ENCODE measurements around the gene CYP46A1.
"Not testable (repeated sequence)": the region's sequence is repeated elsewhere in the genome, so short reads cannot be mapped to it uniquely, and the experiment has no call there.

Gene CYP46A1

GRCh38 chr14:99658218-99658845, 25.8 kb upstream of the CYP46A1 start:
- DNase-seq = no peak

- no peak for DNase-seq
These were observed 24.8 kb upstream of the CYP46A1 start for GRCh38 chr14:99659333-99659741.

DNA sequence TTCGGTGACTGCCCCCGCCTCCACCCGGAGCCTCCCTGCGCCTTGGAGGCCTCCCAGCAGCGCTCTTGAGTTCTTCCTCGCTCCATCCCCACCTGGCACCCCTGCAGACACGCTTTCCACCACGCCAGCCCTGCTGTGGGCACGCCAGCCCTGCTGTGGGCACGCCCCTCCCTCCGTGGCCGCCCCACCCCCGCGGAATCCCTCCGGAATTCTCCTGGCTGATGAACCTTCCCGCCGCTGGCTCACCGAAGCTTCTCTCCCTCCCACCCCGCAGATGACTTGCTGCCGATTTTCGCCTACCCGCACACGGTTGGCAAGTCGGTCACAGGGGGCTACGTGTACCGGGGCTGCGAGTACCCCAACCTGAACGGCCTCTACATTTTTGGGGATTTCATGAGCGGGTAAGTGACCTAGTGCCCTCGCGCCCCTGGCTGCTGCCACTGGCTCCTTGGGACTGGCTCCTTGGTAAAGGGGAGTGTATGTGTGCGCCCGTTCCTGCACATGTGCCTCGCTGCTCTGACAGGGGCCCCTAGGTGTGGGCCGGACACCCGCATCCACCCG, 24.0 kb upstream of the CYP46A1 start:
- DNase-seq = no peak

- no peak for DNase-seq
These were observed 23.3 kb upstream of the CYP46A1 start for GRCh38 chr14:99660794-99661193.

- DNase-seq = not testable (repeated sequence)
These were observed 22.9 kb upstream of the CYP46A1 start for GRCh38 chr14:99661206-99661605.

- DNase-seq = no peak
These were observed 21.3 kb upstream of the CYP46A1 start for GRCh38 chr14:99662846-99663245.

DNA sequence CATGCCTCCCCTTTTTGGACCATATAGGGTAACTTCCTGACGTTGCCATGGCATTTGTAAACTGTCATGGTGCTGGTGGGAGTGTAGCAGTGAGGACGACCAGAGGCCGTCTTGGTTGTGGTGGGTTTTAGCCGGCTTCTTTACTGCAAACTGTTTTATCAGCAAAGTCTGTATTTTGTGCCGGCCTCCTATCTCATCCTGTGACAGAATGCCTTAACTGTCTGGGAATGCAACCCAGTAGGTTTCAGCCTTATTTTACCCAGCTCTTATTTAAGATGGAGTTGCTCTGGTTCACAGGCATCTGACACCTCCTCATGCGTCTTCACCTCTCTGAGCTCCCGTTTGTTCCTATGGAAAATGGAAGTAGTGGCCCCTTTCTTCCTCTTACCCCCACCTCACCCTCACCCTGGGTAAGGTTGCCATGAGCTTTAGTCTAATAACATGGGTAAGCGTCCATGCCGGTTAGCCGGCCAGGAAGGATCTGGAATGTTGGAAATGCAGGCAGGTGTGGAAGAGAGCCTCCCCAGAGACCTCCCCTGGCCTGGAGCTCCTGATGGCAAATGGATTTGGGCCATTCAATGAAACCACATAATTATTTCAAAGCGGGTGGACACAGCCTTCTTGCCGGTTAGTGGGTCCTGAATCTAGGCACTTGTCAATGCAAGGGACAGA, 20.6 kb upstream of the CYP46A1 start:
- DNase-seq = no peak

- DNase-seq = no peak
These were observed 19.8 kb upstream of the CYP46A1 start for GRCh38 chr14:99664058-99664936.

- no peak for DNase-seq
These were observed 19.2 kb upstream of the CYP46A1 start for GRCh38 chr14:99664937-99665273.

DNA sequence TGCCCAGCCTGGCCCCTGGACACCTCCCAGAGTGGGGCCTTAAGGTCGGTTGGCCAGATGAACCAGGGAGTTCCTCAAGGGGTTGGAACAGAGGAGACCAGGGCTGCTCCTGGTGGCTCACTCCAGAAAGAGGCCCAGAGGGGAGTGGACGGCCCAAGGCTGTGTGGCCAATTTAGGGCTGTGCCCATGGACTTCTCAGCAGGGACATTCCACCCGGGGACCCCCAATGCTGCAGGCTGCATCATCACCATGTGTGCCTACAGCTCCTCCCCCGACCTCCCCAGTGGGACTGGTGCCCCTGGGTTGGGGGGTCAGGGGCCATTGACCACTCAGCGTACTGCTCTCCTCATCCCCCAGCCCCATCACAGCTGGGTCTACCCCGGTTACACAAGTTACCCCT, 17.6 kb upstream of the CYP46A1 start:
- DNase-seq = no peak

GRCh38 chr14:99667045-99667444, 17.1 kb upstream of the CYP46A1 start:
- DNase-seq = no peak

- no peak for DNase-seq
These were observed 16.3 kb upstream of the CYP46A1 start for GRCh38 chr14:99667821-99668220.

- DNase-seq = no peak
These were observed 15.5 kb upstream of the CYP46A1 start for GRCh38 chr14:99668307-99669295.

DNA sequence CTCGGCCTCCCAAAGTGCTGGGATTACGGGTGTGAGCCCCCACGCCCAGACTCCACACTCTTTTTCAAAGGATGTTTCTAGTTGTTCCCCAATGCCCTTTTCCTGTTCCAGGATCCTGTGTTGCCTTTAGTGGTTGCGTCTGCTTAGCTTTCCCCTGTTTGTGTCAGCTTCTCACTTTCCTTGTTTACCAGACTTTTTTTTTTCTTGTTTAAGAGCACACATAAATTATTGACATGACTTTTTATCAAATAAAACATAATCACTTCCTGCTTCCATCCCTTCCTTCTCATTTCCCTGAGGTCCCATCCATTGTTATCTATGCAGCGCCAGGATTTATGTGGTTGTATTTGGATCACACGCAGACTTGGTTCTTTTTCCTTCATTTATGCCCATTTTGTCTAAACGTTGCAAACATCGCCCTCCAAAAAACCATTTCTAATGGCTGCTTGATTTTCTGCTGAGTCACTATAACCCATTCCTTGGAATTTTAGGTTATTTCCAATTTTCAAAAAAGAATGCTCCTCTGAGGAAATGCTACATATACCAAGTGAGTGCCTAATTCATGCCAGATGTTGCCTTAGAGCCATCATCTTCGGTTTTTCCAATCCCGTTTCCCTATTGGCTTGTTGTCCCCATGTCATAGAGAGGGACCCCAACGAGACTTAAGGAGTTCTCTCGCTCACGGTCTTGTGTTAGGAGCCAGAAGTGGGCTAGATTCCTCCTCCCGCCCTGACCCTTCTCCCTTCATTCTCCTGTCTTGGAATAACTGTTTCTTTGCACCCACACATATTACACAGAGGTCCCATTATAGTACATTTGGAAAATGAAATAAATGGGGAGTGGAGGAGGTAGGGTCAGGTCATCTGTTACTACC, 13.5 kb upstream of the CYP46A1 start:
- no peak for DNase-seq

- no peak for DNase-seq
These were observed 12.6 kb upstream of the CYP46A1 start for GRCh38 chr14:99671235-99672224.

- DNase-seq = no peak
These were observed 11.4 kb upstream of the CYP46A1 start for GRCh38 chr14:99672506-99673304.

- DNase-seq = no peak
These were observed 10.6 kb upstream of the CYP46A1 start for GRCh38 chr14:99673305-99674063.

DNA sequence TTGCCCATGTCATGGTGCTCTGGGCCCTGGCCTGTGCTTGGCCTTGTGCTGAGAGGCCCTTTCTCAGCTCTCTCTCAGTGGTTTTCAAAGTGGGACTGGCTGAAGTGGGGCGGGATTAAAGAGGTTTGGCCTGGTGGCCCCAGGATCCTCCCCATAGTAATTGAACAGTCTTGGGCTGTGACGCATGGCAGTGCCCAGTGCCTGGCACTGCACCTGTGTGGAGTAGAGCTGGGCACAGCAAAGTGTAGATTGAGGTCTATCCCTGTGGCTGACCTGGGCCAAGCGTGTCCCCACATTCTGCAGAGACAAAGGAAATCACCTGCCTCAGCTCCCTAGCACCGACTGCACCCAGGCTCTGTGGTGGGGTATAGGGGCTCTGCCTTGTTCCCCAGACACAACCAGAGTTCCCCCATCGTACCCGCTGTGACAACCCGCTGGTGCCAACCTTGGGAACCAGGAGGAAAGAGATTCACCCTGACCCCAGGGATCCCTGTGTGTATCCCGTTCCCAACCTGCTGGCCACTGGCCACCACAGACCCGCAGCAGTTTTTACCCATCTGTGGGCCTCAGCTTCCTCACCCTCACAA, 9.9 kb upstream of the CYP46A1 start:
- DNase-seq = no peak
